NCI-H187 treated with DMSO at 0.1 percent for 48 hours (cell line): ENCODE measurements around the gene SARDH.
"Not testable (repeated sequence)": the region's sequence is repeated elsewhere in the genome, so short reads cannot be mapped to it uniquely, and the experiment has no call there.

ENCODE experiments used
- DNase-seq: peaks from one replicate; lab custom pipeline; 2025; lab: John Stamatoyannopoulos, UW

The SARDH gene

GRCh38 chr9:133775951-133776905 lies 38.1 kb upstream of the SARDH start:
- no peak for DNase-seq

- no peak for DNase-seq
These were observed 37.1 kb upstream of the SARDH start for GRCh38 chr9:133775291-133775690.

GRCh38 chr9:133774799-133775198 lies 36.6 kb upstream of the SARDH start:
- DNase-seq: no peak

- DNase-seq: no peak
These were observed 35.9 kb upstream of the SARDH start for GRCh38 chr9:133773889-133774655.

GRCh38 chr9:133772581-133772980 lies 34.4 kb upstream of the SARDH start:
- DNase-seq: no peak

- no peak for DNase-seq
These were observed 33.6 kb upstream of the SARDH start for GRCh38 chr9:133771486-133772482.

GRCh38 chr9:133770076-133770777 lies 32.1 kb upstream of the SARDH start:
- no peak for DNase-seq

GRCh38 chr9:133769511-133770075 lies 31.4 kb upstream of the SARDH start:
- DNase-seq: no peak

GRCh38 chr9:133768859-133769510 lies 30.8 kb upstream of the SARDH start:
- no peak for DNase-seq

GRCh38 chr9:133768371-133768858 lies 30.3 kb upstream of the SARDH start:
- DNase-seq: no peak

- DNase-seq: no peak
These were observed 29.5 kb upstream of the SARDH start for GRCh38 chr9:133767625-133768024.

GRCh38 chr9:133767008-133767407 lies 28.9 kb upstream of the SARDH start:
- DNase-seq: no peak

GRCh38 chr9:133766234-133766633 lies 28.1 kb upstream of the SARDH start:
- DNase-seq: not testable (repeated sequence)

- no peak for DNase-seq
These were observed 25.4 kb upstream of the SARDH start for GRCh38 chr9:133763272-133764183.

GRCh38 chr9:133762488-133763271 lies 24.5 kb upstream of the SARDH start:
- DNase-seq: no peak

GRCh38 chr9:133761641-133762248 lies 23.6 kb upstream of the SARDH start:
- no peak for DNase-seq

- DNase-seq: no peak
These were observed 22.6 kb upstream of the SARDH start for GRCh38 chr9:133760713-133761290.
